ENCODE data around the gene ZNF518A.

The ZNF518A gene, protein sequence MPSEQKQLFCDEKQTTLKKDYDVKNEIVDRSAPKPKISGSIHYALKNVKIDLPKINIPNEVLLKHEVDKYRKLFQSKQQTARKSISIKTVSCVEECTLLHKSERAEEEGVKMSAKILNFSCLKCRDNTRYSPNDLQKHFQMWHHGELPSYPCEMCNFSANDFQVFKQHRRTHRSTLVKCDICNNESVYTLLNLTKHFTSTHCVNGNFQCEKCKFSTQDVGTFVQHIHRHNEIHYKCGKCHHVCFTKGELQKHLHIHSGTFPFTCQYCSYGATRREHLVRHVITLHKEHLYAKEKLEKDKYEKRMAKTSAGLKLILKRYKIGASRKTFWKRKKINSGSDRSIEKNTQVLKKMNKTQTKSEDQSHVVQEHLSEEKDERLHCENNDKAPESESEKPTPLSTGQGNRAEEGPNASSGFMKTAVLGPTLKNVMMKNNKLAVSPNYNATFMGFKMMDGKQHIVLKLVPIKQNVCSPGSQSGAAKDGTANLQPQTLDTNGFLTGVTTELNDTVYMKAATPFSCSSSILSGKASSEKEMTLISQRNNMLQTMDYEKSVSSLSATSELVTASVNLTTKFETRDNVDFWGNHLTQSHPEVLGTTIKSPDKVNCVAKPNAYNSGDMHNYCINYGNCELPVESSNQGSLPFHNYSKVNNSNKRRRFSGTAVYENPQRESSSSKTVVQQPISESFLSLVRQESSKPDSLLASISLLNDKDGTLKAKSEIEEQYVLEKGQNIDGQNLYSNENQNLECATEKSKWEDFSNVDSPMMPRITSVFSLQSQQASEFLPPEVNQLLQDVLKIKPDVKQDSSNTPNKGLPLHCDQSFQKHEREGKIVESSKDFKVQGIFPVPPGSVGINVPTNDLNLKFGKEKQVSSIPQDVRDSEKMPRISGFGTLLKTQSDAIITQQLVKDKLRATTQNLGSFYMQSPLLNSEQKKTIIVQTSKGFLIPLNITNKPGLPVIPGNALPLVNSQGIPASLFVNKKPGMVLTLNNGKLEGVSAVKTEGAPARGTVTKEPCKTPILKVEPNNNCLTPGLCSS (N-terminal part only)

DNA sequence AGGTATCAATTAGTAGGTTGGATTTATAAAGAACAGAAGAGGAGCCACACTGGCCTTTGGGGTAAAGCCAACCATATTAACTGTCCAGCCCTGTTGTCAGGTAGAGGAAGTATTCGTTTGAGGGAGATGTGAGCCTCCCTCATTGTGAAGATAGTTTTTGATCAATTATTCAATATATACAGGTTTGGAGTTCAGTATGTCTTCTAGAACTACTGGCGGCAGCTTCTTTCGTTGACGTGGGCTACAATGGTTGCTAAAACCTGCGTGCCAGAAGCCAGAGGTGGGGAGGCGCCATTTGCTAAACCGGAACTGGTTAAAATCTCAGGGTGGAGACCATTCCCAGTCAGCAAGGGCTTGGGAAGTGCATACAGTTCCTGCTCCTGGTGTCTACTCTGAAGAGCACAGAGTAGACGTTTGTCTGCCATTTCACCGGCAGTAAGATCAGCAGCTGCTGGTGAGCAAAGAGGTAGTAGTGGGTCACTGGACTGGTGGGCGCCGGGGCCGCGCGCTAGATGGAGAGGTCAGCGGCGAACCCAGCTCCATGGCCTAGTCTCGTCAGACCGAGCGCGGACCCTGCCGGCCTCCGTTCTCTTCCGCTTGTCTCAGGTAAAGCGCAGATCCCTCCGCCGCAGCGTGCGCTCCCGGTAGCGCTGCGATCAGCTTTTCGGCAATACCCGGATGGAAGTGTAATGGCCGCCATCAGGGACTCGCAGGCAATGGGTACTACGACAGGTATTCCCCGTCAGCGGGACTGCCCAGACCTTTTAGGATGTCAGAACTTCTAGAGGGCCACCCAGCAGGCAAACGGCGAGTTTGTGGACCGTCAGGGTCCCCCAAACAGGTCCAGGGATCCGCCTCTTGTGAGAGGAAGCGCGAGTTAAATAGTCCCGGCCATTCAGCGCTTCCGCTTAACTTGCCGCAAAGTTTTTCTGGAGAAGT is at the start of gene ZNF518A:
ZNF518A (plus strand) TSS at position 911 of the 939 bp plus-strand sequence. CDS start 26,026 bp downstream, outside the sequence.
- DNase-seq (ENCODE audit: low read depth) = peak; percentile 83

GRCh38 chr10:96082153-96082552 is 47.9 kb upstream of the ZNF518A start:
- DNase-seq (ENCODE audit: low read depth) = no peak

DNA sequence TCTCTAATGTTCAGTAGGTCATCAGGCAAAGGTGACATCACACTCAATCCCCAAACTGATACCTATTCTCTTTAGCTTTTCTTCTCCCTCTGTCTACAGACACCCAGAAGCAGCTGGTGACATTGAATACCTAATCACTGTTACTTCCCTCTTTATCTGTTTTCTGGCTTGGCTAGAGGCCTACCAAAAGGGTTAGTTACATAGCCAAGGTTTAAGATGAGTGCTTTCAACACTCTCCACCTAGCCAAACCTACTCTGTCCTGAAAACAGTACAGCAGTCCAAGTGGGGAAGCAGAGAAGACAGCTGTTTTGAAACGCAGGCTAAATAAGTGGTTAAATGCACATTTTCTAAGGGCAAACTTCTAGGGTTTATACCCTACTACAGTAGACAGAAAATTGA is 47.3 kb upstream of the ZNF518A start:
- no peak for DNase-seq (ENCODE audit: low read depth)

DNA sequence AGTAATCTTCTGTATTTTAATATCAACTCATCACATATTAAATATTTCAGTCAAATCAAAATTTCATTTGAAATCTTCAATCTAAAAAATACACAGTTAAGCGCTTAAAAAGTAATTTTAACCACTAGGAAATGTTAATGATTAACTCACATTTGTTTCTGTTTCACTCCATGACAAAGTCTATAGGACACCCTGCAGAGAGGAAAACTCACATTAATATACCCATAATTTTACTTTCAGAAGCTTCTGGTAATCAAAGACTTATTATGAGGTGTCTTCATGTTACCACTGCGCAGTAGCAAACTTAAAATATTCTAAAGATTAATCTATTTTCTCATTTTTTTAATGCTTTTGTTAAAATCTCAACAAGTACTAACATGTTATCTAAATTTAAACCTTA is 41.0 kb upstream of the ZNF518A start:
- no peak for DNase-seq (ENCODE audit: low read depth)

DNA sequence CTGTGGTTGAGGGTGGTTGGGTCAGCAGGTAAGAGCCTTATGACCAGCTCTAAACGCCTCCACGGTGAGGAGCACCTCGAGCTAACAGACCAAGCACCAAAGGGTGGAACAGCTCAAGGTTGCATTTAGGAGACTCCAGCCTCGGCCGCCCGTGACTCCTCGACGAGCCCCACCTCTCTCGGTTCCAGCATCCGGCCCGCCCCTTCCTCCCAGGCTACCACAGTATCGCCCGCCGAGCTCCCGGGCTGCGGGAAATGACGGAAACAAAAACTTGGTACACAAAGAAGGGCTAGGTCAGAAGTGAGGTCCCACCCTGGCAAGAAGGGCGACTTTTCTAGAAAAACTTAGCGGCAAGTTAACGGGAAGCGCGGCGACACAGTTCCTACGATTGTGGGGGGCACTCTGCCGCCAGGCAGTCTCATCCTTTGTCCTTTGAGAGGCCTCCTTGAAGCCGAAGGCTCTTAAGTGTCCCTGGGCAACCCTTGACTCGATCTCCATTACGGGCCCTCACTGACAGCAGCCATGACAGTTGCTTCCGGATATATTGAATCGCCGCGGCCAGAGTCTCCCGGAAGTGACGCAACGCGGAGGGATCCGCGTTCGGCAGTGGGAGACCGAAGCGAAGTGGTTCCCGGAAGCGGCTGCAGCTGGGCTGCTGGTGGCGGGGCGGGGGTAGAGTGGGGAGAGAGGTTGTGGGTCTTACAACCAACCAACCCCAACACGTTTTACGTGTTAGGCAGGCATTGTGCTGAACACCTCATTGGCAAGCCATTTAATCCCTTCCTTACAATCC is 40.2 kb upstream of the ZNF518A start:
- DNase-seq (ENCODE audit: low read depth) = peak; percentile 90

DNA sequence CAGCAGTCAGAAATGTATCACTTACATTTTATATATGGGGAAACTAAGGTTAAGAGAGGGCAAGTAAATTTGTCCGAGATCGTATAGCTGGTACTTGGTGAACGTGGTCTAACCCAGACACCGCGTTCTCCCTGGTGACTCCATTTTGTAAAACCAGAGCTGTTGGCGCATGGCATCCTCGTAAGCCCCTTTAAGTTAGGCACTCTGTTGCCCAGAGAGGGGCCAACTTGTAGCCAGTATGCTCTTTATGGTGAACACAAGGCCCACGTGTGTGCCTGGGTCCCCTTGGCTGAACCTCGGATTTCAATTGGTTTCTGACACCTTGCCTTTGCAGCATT is 39.7 kb upstream of the ZNF518A start:
- no peak for DNase-seq (ENCODE audit: low read depth)

DNA sequence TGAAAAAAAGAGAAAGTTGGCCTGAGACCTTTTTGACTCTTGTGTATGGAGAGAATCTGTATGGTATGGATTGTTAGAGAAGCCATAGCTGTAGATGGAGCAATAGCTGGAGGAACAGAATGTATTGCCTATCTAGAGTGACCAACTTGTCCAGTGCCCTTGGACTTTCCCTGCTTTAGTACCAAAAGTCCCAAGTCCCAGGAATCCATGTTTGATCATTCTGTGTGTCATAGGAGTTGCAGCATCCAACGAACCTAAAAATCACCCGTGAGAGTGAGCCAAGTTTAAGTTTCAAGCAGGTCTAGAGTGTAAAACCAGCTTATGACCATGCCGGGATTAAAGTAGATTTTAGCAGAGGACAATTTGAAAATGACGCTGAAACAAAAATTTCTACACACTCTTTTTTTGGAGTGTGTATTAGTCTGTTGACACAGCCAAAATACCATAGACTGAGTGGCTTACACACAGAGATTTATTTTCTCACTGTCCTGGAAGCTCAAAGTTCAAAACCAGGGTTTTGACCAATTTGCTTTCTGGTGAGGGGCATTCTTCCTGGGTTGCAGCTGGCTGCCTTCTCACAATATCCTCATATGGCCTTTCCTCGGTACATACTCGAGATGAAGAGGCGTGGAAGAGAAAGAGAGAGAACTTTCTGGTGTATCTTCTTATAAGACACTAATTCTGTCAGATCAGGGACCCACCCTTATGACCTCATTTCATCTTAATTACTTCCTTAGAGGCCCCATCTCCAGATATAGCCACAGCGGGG is 36.9 kb upstream of the ZNF518A start:
- no peak for DNase-seq (ENCODE audit: low read depth)

- DNase-seq (ENCODE audit: low read depth) = no peak
Measured at GRCh38 chr10:96093948-96094347, 36.1 kb upstream of the ZNF518A start.

- DNase-seq (ENCODE audit: low read depth) = no peak
Measured at GRCh38 chr10:96096958-96097357, 33.1 kb upstream of the ZNF518A start.

- DNase-seq (ENCODE audit: low read depth) = no peak
Measured at GRCh38 chr10:96097865-96098264, 32.2 kb upstream of the ZNF518A start.

GRCh38 chr10:96107623-96108038 is 22.5 kb upstream of the ZNF518A start:
- no peak for DNase-seq (ENCODE audit: low read depth)

- no peak for DNase-seq (ENCODE audit: low read depth)
Measured at GRCh38 chr10:96112531-96112930, 17.6 kb upstream of the ZNF518A start.

GRCh38 chr10:96118604-96119450 is 11.3 kb upstream of the ZNF518A start:
- DNase-seq (ENCODE audit: low read depth) = no peak

- DNase-seq (ENCODE audit: low read depth) = no peak
Measured at GRCh38 chr10:96122824-96123223, 7.3 kb upstream of the ZNF518A start.

DNA sequence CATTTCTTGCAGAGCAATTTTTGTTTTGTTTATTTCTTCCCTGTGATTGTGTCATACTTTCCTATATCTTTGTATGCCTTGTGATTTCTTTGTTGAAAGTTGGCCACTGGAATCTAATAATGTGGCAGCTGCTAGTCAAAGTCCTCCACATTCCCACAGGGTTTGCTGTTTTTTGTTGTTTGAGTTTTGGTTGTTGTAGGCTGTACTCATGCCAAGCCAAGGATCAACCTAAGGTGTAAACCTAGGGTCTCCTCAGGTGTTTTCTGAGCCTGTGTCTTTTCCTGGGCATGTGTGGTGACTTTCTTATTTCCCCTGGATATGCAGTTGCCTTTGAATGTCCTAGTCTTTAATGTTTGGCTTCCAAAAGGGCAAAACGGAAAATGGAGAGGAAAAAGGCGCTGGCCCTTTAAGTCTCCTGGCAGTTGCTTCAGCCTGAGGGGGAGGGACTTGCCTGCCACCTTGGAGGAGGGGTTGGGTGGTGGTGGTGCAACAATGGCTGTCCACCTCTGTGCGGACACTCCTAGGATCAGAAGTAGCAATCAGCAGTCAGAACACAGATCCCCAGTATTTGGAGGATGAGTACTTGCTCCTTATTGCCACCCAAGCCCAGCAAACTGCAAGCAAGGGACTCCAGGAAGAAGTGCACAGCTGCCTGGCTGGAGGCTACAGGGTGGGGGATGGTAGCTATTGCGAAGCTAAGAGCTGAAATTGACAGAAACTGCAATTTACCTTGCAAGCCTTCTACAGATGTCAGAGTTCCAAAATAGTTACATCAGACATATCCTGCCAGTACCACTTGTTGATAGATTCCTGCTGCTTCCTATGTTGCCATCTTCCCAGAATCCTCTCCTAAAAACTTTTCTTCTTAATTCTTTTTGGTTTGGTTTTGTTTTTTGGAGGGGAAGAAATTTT is 5.6 kb upstream of the ZNF518A start:
- no peak for DNase-seq (ENCODE audit: low read depth)

DNA sequence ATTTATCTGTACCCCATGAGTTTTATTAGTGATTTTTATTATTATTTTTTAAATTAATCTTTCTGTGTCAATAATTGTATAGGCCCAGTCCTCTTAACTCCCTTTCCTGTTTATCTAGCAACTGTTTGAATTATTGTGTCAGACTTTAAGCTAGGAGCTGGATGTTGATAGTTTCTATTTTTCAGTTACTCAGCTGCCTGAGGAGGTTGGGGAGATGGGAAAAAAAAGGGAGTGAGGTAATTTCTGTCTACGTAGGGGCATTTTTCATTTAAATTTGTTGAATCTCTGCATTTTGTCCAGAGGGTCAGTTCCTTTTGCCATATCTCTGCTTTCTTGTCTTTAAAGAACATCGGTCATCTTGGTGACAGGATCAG is 5.0 kb upstream of the ZNF518A start:
- no peak for DNase-seq (ENCODE audit: low read depth)

GRCh38 chr10:96130326-96130995 is 364 bp downstream of the ZNF518A start:
- DNase-seq (ENCODE audit: low read depth) = peak; percentile 56

DNA sequence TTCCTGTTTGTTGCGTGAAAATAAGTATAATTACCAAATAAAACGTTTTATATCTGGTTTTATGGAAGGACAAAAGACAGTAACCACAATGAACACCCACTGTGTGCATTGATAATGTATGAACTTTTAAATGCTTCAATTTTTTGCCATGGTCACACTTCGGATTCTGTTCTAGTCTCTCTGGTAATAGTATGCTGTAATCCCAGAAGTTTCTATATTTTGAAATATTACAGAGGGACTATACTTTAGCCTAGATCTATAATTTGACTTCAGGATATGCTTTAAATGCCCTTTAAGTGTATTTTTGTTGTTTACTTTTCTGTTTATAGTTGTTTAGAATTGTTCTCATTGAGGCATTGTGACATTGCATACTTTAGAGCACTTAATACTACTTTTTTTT is 1.5 kb downstream of the ZNF518A start:
- DNase-seq (ENCODE audit: low read depth) = no peak

Data from stimulated activated CD8-positive, alpha-beta memory T cell treated with anti-CD3 and anti-CD28 coated beads, Interleukin-12 subunit alpha, Interleukin-12 subunit beta, amount 100 ng/mL, for 1 hour (primary cell).